Measurements from ENCODE around the gene COBL. TPM values are rescaled to one million over a fixed set of nuclear protein-coding genes. Genes with fewer than 3 reads are reported as not detected.

Gene COBL
- total RNA-seq, 2 experiments from 2014 or later, result not detected

- no peak for ATAC-seq (ENCODE audit: low read depth)
- H3K27ac Mint-ChIP-seq, result no peak overlapping the region
These were observed 281.9 kb downstream of the COBL start for GRCh38 chr7:51034521-51035264.

GRCh38 chr7:51033727-51034520 lies 282.7 kb downstream of the COBL start:
- Mint-ChIP-seq H3K27me3 (peaks cover 11% of the 10 kb centered on the region), H3K36me3 (no peaks in the 10 kb centered on the region), H3K4me1 (no peaks in the 10 kb centered on the region), H3K27ac (no peak overlapping the region), H3K4me3 (no peak overlapping the region), H3K9me3 (no peaks in the 10 kb centered on the region)
- no peak for DNase-seq
- ATAC-seq (ENCODE audit: low read depth), result no peak
- POLR2A ChIA-PET, result no interaction called here

More at GRCh38 chr7:51034521-51035264, 281.9 kb downstream of the COBL start:
- Mint-ChIP-seq H3K9me3 (no peaks in the 10 kb centered on the region), H3K4me1 (no peaks in the 10 kb centered on the region), H3K27me3 (peaks cover 9% of the 10 kb centered on the region), H3K36me3 (no peaks in the 10 kb centered on the region), H3K4me3 (no peak overlapping the region)
- POLR2A ChIA-PET, result no interaction called here
- no peak for DNase-seq

GRCh38 chr7:51031791-51032515 lies 284.7 kb downstream of the COBL start:
- POLR2A ChIA-PET, result no interaction called here
- Mint-ChIP-seq H3K9me3 (no peaks in the 10 kb centered on the region), H3K36me3 (no peaks in the 10 kb centered on the region), H3K4me3 (no peak overlapping the region), H3K27ac (no peak overlapping the region), H3K27me3 (peaks cover 11% of the 10 kb centered on the region), H3K4me1 (no peaks in the 10 kb centered on the region)
- no peak for DNase-seq
- ATAC-seq (ENCODE audit: low read depth), result no peak

- Mint-ChIP-seq H3K36me3 (no peaks in the 10 kb centered on the region), H3K4me3 (no peak overlapping the region), H3K4me1 (no peaks in the 10 kb centered on the region), H3K9me3 (no peaks in the 10 kb centered on the region), H3K27ac (no peak overlapping the region), H3K27me3 (peaks cover 11% of the 10 kb centered on the region)
- DNase-seq, result no peak
- ATAC-seq (ENCODE audit: low read depth), result no peak
- POLR2A ChIA-PET, result no interaction called here
These were observed 285.4 kb downstream of the COBL start for GRCh38 chr7:51031216-51031615.

GRCh38 chr7:51029701-51030191 lies 286.9 kb downstream of the COBL start:
- H3K9me3 Mint-ChIP-seq, result no peaks in the 10 kb centered on the region
- H3K36me3 Mint-ChIP-seq, result no peaks in the 10 kb centered on the region
- ATAC-seq (ENCODE audit: low read depth) (no peak), DNase-seq (no peak)
- no peaks in the 10 kb centered on the region for H3K4me1 Mint-ChIP-seq
- POLR2A ChIA-PET, result no interaction called here
- H3K27ac Mint-ChIP-seq, result no peak overlapping the region
- no peak overlapping the region for H3K4me3 Mint-ChIP-seq
- H3K27me3 Mint-ChIP-seq, result peaks cover 11% of the 10 kb centered on the region

- Mint-ChIP-seq H3K4me3 (no peak overlapping the region), H3K27ac (no peak overlapping the region), H3K36me3 (no peaks in the 10 kb centered on the region), H3K9me3 (no peaks in the 10 kb centered on the region), H3K27me3 (peaks cover 9% of the 10 kb centered on the region), H3K4me1 (no peaks in the 10 kb centered on the region)
- DNase-seq (no peak), ATAC-seq (ENCODE audit: low read depth) (no peak)
- POLR2A ChIA-PET, result no interaction called here
These were observed 287.5 kb downstream of the COBL start for GRCh38 chr7:51029131-51029530.

GRCh38 chr7:51027935-51028830 lies 288.4 kb downstream of the COBL start:
- ATAC-seq (ENCODE audit: low read depth) (no peak), DNase-seq (no peak)
- H3K4me1 Mint-ChIP-seq, result no peaks in the 10 kb centered on the region
- H3K9me3 Mint-ChIP-seq, result no peaks in the 10 kb centered on the region
- no peaks in the 10 kb centered on the region for H3K36me3 Mint-ChIP-seq
- POLR2A ChIA-PET, result no interaction called here
- peaks cover 7% of the 10 kb centered on the region for H3K27me3 Mint-ChIP-seq
- no peak overlapping the region for H3K27ac Mint-ChIP-seq
- no peak overlapping the region for H3K4me3 Mint-ChIP-seq

GRCh38 chr7:51027106-51027934 lies 289.3 kb downstream of the COBL start:
- Mint-ChIP-seq H3K9me3 (no peaks in the 10 kb centered on the region), H3K27ac (no peak overlapping the region), H3K36me3 (no peaks in the 10 kb centered on the region), H3K4me1 (no peaks in the 10 kb centered on the region), H3K27me3 (peaks cover 4% of the 10 kb centered on the region), H3K4me3 (no peak overlapping the region)
- POLR2A ChIA-PET, result no interaction called here
- DNase-seq, result no peak
- no peak for ATAC-seq (ENCODE audit: low read depth)

GRCh38 chr7:51026341-51026740 lies 290.3 kb downstream of the COBL start:
- no peak for ATAC-seq (ENCODE audit: low read depth)
- Mint-ChIP-seq H3K4me3 (no peak overlapping the region), H3K27ac (no peak overlapping the region), H3K36me3 (no peaks in the 10 kb centered on the region), H3K27me3 (peaks cover 2% of the 10 kb centered on the region), H3K4me1 (no peaks in the 10 kb centered on the region), H3K9me3 (no peaks in the 10 kb centered on the region)
- DNase-seq, result no peak
- POLR2A ChIA-PET, result no interaction called here

GRCh38 chr7:51025668-51026067 lies 290.9 kb downstream of the COBL start:
- Mint-ChIP-seq H3K9me3 (no peaks in the 10 kb centered on the region), H3K36me3 (no peaks in the 10 kb centered on the region), H3K4me1 (no peaks in the 10 kb centered on the region), H3K27me3 (peaks cover 2% of the 10 kb centered on the region), H3K4me3 (no peak overlapping the region), H3K27ac (no peak overlapping the region)
- POLR2A ChIA-PET, result no interaction called here
- no peak for ATAC-seq (ENCODE audit: low read depth)
- no peak for DNase-seq

GRCh38 chr7:51024867-51025266 lies 291.7 kb downstream of the COBL start:
- POLR2A ChIA-PET, result no interaction called here

GRCh38 chr7:51023547-51023946 lies 293.1 kb downstream of the COBL start:
- Mint-ChIP-seq H3K27me3 (no peaks in the 10 kb centered on the region), H3K4me1 (no peaks in the 10 kb centered on the region), H3K9me3 (peaks cover 1% of the 10 kb centered on the region), H3K4me3 (no peak overlapping the region), H3K36me3 (no peaks in the 10 kb centered on the region), H3K27ac (no peak overlapping the region)
- POLR2A ChIA-PET, result no interaction called here
- ATAC-seq (ENCODE audit: low read depth) (no peak), DNase-seq (no peak)

More at GRCh38 chr7:51024867-51025266, 291.7 kb downstream of the COBL start:
- ATAC-seq (ENCODE audit: low read depth), result no peak
- Mint-ChIP-seq H3K9me3 (no peaks in the 10 kb centered on the region), H3K36me3 (no peaks in the 10 kb centered on the region), H3K4me1 (no peaks in the 10 kb centered on the region), H3K27me3 (peaks cover 2% of the 10 kb centered on the region), H3K4me3 (no peak overlapping the region), H3K27ac (no peak overlapping the region)
- DNase-seq, result no peak

All from activated naive CD8-positive, alpha-beta T cell treated with anti-CD3 and anti-CD28 coated beads, Interleukin-2, amount 10 ng/mL, durations not matched to agents 7 days and 5 days (primary cell).